ENCODE results near the gene TMEM196.
"Not testable (repeated sequence)": the region's sequence is repeated elsewhere in the genome, so short reads cannot be mapped to it uniquely, and the experiment has no call there.

TMEM196 gene

GRCh38 chr7:19690736-19691135 lies 82.7 kb downstream of the TMEM196 start:
- Histone ChIP-seq H3K4me3 (ENCODE audit: low read depth, low read length) (no peak overlapping the region), H3K36me3 (no peaks in the 10 kb centered on the region), H3K9me3 (ENCODE audit: severe bottlenecking) (no peaks in the 10 kb centered on the region), H3K27me3 (ENCODE audit: insufficient read depth, low read depth, severe bottlenecking) (no peaks in the 10 kb centered on the region), H3K27ac (no peak overlapping the region)
- DNase-seq, result no peak
- TF ChIP-seq CTCF (IDR thresholded peaks at IDR 0.05; ENCODE audit: low read depth, low read length), result no peak

GRCh38 chr7:19689130-19689529 lies 84.3 kb downstream of the TMEM196 start:
- not testable (repeated sequence) for H3K9me3 ChIP-seq (ENCODE audit: severe bottlenecking); H3K27ac ChIP-seq; H3K4me3 ChIP-seq (ENCODE audit: low read depth, low read length); DNase-seq; H3K27me3 ChIP-seq (ENCODE audit: insufficient read depth, low read depth, severe bottlenecking); H3K36me3 ChIP-seq

- Histone ChIP-seq H3K27me3 (ENCODE audit: insufficient read depth, low read depth, severe bottlenecking) (no peaks in the 10 kb centered on the region), H3K36me3 (no peaks in the 10 kb centered on the region), H3K9me3 (ENCODE audit: severe bottlenecking) (no peaks in the 10 kb centered on the region), H3K4me3 (ENCODE audit: low read depth, low read length) (no peak overlapping the region), H3K27ac (no peak overlapping the region)
- no peak for DNase-seq
- no peak for TF ChIP-seq CTCF (IDR thresholded peaks at IDR 0.05; ENCODE audit: low read depth, low read length)
Measured at GRCh38 chr7:19681596-19681995, 91.8 kb downstream of the TMEM196 start.

- no peak for DNase-seq
- H3K27me3 ChIP-seq (ENCODE audit: insufficient read depth, low read depth, severe bottlenecking), result no peaks in the 10 kb centered on the region
- no peaks in the 10 kb centered on the region for H3K9me3 ChIP-seq (ENCODE audit: severe bottlenecking)
- no peak for TF ChIP-seq CTCF (IDR thresholded peaks at IDR 0.05; ENCODE audit: low read depth, low read length)
- no peak overlapping the region for H3K4me3 ChIP-seq (ENCODE audit: low read depth, low read length)
- no peak overlapping the region for H3K27ac ChIP-seq
- no peaks in the 10 kb centered on the region for H3K36me3 ChIP-seq
Measured at GRCh38 chr7:19677180-19677579, 96.2 kb downstream of the TMEM196 start.

GRCh38 chr7:19675816-19676215 lies 97.6 kb downstream of the TMEM196 start:
- no peaks in the 10 kb centered on the region for H3K27me3 ChIP-seq (ENCODE audit: insufficient read depth, low read depth, severe bottlenecking)
- H3K4me3 ChIP-seq (ENCODE audit: low read depth, low read length), result no peak overlapping the region
- DNase-seq, result no peak
- H3K36me3 ChIP-seq, result no peaks in the 10 kb centered on the region
- no peak overlapping the region for H3K27ac ChIP-seq
- no peak for TF ChIP-seq CTCF (IDR thresholded peaks at IDR 0.05; ENCODE audit: low read depth, low read length)
- no peaks in the 10 kb centered on the region for H3K9me3 ChIP-seq (ENCODE audit: severe bottlenecking)

GRCh38 chr7:19674266-19674960 lies 99.0 kb downstream of the TMEM196 start:
- Histone ChIP-seq H3K27ac (no peak overlapping the region), H3K27me3 (ENCODE audit: insufficient read depth, low read depth, severe bottlenecking) (no peaks in the 10 kb centered on the region), H3K4me3 (ENCODE audit: low read depth, low read length) (no peak overlapping the region), H3K36me3 (no peaks in the 10 kb centered on the region), H3K9me3 (ENCODE audit: severe bottlenecking) (no peaks in the 10 kb centered on the region)
- no peak for TF ChIP-seq CTCF (IDR thresholded peaks at IDR 0.05; ENCODE audit: low read depth, low read length)
- no peak for DNase-seq

Data from WERI-Rb-1 (cell line).